Skeletal muscle cell (primary cell): ENCODE data around the gene FOXL3.
"Not testable (repeated sequence)": the region's sequence is repeated elsewhere in the genome, so short reads cannot be mapped to it uniquely, and the experiment has no call there.

Source experiments
- DNase-seq: peaks from one replicate; pipeline ENCODE4 v3.0.0-alpha.2; 2010; ENCODE audit warnings: low read depth
- H3K4me3 ChIP-seq: 2 replicates; pipeline ENCODE4 v1.5.1; 2011; ENCODE audit warnings: low read depth, mild to moderate bottlenecking, control low read depth, low read length, moderate library complexity

Gene FOXL3

GRCh38 chr7:330511-331230, 40.7 kb downstream of the FOXL3 start:
- H3K4me3 ChIP-seq = no peak overlapping the region
- no peak for DNase-seq

DNA sequence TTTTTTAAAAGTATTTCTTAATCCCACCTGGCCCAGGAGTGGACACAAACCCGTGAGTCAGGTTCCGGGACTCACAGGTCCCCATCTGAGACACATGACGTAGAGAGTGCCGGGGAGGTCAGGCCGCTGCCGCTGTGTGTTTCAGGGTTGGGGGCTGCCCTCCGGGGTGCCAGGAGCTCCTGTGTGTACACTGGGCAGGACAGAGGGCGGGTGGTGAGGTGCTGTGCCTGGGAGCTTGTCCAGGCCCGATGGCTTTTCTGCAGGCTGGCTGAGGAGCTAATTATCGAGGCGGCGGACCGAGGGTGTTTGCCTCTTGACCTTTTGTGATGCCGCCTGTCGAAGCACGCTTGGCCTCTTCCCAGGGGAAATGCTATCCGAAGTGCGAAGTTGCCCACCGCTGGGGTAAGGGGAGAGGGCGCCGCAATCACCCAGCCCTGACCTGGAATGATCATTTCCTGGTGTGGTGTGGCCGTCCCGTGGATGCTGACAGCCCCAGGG, 42.1 kb downstream of the FOXL3 start:
- DNase-seq = no peak

GRCh38 chr7:332646-333392, 42.8 kb downstream of the FOXL3 start:
- peak overlapping the region; percentile 30 for H3K4me3 ChIP-seq
- DNase-seq = no peak

More for the DNA sequence above, 42.1 kb downstream of the FOXL3 start:
- H3K4me3 ChIP-seq = no peak overlapping the region

- H3K4me3 ChIP-seq = no peak overlapping the region
- DNase-seq = no peak
These were observed 43.4 kb downstream of the FOXL3 start for GRCh38 chr7:333393-333764.

GRCh38 chr7:334618-335357, 44.8 kb downstream of the FOXL3 start:
- no peak for DNase-seq
- no peak overlapping the region for H3K4me3 ChIP-seq

- DNase-seq = no peak
- no peak overlapping the region for H3K4me3 ChIP-seq
These were observed 45.6 kb downstream of the FOXL3 start for GRCh38 chr7:335358-336148.

DNA sequence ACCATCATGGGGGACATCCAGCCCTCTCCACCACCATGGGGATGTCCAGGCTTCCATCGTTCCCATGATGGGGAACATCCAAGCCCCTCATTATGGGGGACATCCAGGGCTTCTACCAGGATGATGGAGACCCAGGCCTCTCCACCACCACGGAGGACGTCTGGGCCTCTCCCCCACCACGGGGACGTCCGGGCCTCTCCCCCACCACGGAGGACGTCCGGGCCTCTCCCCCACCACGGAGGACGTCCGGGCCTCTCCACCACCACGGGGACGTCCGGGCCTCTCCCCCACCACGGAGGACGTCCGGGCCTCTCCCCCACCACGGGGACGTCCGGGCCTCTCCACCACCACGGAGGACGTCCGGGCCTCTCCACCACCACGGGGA, 46.2 kb downstream of the FOXL3 start:
- DNase-seq, H3K4me3 ChIP-seq: not testable (repeated sequence)

- H3K4me3 ChIP-seq = no peak overlapping the region
- DNase-seq = no peak
These were observed 47.0 kb downstream of the FOXL3 start for GRCh38 chr7:336810-337566.

DNA sequence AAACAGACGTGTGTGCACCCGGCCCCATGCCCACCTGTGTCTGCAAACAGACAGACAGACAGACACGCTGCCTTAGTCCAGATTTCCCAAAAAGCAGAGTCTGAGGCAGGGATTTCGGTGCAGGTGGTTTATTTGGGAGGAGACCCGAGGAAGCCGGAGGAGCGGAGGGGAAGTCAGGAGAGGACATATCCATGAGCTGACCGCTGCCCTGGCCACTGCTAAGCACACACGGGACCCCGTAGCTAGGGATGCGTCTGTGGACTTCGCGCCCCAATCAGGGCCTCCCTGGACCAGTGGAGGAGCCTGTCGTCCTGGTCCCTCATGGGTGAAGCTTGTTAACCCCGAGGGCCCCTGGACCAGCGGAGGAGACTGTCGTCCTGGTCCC, 47.6 kb downstream of the FOXL3 start:
- DNase-seq = no peak
- H3K4me3 ChIP-seq = no peak overlapping the region

DNA sequence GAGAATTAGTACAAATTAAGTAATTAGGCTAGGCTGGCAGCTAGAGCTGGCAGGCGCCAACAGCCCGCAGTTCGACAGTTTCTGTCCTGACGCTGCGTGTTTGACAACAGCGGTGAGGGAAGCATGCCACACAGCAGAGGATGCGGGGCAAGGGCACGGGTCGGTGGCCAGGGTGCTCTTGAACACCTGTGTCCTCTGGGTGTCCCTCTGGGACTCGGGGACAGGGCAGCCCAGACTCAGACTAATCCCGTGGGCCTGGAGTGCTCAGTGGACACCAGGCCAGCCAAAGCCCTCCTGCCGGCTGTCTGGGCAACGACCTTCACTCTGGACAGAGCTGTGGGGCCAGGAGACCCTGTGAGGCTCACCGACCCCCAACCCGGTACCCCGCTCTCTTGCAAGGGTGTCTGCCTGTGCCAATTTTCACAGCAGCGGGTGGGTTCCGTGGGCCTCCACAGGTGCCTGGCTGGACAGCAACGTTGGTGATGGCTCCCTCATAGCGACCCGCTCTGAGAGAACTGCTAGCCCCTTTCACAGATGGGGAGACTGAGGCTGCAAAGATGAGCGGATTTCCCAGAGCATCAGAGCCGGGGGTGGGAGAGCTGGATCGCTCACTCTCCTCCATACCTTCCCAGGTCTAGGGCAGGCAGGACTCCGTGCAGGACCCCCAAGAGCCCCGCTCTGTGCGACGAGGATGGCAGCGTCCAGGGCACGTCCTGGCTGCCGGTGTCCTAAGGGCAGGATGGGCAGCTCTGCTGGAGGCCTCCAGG, 48.5 kb downstream of the FOXL3 start:
- DNase-seq = no peak
- H3K4me3 ChIP-seq = no peak overlapping the region

DNA sequence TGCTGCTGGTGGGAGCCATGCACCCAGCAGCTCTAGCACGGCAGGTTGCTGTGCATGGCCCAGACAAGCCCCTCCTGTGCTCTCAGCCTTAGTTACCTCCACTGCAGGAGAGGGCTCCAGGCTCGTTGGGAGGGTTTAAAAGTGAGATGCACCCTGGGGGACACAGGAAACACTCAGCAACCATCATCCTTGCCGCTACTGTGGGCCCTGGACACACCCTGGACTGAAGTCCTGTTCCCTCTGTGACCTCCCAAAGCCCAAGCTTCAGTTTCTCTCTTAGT, 49.0 kb downstream of the FOXL3 start:
- no peak overlapping the region for H3K4me3 ChIP-seq
- no peak for DNase-seq

DNA sequence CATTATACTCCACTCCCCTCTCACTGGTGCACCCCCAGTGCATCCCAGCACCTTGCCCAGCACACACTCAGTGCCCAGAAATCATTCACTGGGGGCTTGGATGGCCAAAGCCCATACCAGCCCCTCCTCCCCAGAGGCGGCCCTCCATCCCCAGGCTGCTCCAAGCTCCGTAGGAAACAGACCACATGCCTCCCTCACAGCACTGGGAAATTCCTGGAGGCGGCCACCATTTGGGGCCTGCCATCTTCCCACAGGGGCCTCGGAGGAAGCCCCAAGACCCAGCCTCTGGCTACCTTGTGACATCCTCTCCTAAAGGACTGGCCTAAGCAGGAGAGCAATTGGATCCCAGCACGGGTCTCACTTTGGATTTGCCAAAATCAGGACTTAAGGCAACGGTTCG, 49.7 kb downstream of the FOXL3 start:
- DNase-seq = no peak
- no peak overlapping the region for H3K4me3 ChIP-seq

- H3K4me3 ChIP-seq = no peak overlapping the region
- no peak for DNase-seq
These were observed 50.4 kb downstream of the FOXL3 start for GRCh38 chr7:340200-340937.
